HepG2 (cell line): Measurements from ENCODE around the gene NFILZ. TPM values are rescaled to one million over a fixed set of nuclear protein-coding genes. Genes with fewer than 3 reads are reported as not detected.

Experiments used
- FOXK1 ChIP-seq: sonication (generic); formaldehyde crosslinking; IDR thresholded peaks from 2 replicates; pipeline ENCODE4 v1.4.0; 2020; ENCODE audit warnings: low read depth, missing genetic modification reagents, borderline replicate concordance
- GZF1 ChIP-seq: sonication (generic); formaldehyde crosslinking; IDR thresholded peaks from 2 replicates; pipeline ENCODE4 v1.5.1; 2020; ENCODE audit warnings: mild to moderate bottlenecking, missing genetic modification reagents
- HDAC6 ChIP-seq: fragments of 200-600 bp; sonication (generic); IDR thresholded peaks from 2 replicates; pipeline ENCODE4 v1.7.0; 2017; ENCODE audit warnings: mild to moderate bottlenecking, antibody characterized with exemption, low read length, low read depth
- HNF1A ChIP-seq, 2 experiments: sonication (generic) in 1 of 2; formaldehyde crosslinking in 1 of 2; IDR thresholded peaks; 2 replicates each; pipeline versions ENCODE4 v1.4.0 to v1.6.1; 2016 to 2020; ENCODE audit warnings: borderline replicate concordance in 1 of 2, low read depth in 1 of 2, mild to moderate bottlenecking in 1 of 2, missing genetic modification reagents in 1 of 2
- HNF4A ChIP-seq: sonication (generic); formaldehyde crosslinking; IDR thresholded peaks from 2 replicates; pipeline ENCODE4 v1.4.0; 2020; ENCODE audit warnings: missing genetic modification reagents
- HNRNPL ChIP-seq: fragments of 200-400 bp; formaldehyde crosslinking; IDR thresholded peaks from 2 replicates; pipeline ENCODE4 v1.6.1; 2017; ENCODE audit warnings: mild to moderate bottlenecking, low read depth, low read length
- HOXA3 ChIP-seq: sonication (generic); formaldehyde crosslinking; IDR thresholded peaks from 2 replicates; pipeline ENCODE4 v1.5.0; 2020; ENCODE audit warnings: missing genetic modification reagents
- IKZF1 ChIP-seq: fragments of 450-650 bp; IDR thresholded peaks from 2 replicates; pipeline ENCODE4 v1.7.1; 2016
- MYC ChIP-seq: sonication (generic); formaldehyde crosslinking; IDR thresholded peaks from 2 replicates; pipeline ENCODE4 v1.9.0; 2021; ENCODE audit warnings: missing genetic modification reagents, borderline replicate concordance
- NR3C1 ChIP-seq: sonication (generic); formaldehyde crosslinking; IDR thresholded peaks from 2 replicates; pipeline ENCODE4 v1.4.0; 2020; ENCODE audit warnings: missing genetic modification reagents
- PAWR ChIP-seq: sonication (generic); formaldehyde crosslinking; IDR thresholded peaks from 2 replicates; pipeline ENCODE4 v1.4.0; 2020; ENCODE audit warnings: missing genetic modification reagents, mild to moderate bottlenecking, borderline replicate concordance
- PTBP1 ChIP-seq: fragments of 200-400 bp; formaldehyde crosslinking; IDR thresholded peaks from 2 replicates; pipeline ENCODE4 v1.6.1; 2018; ENCODE audit warnings: low read length, low read depth; ENCODE audit not compliant: poor library complexity, severe bottlenecking
- SNRNP70 ChIP-seq: fragments of 200-400 bp; formaldehyde crosslinking; IDR thresholded peaks from 2 replicates; pipeline ENCODE4 v1.6.1; 2017; ENCODE audit warnings: mild to moderate bottlenecking, low read depth, low read length, moderate library complexity
- SP4 ChIP-seq: sonication (generic); formaldehyde crosslinking; IDR thresholded peaks from 2 replicates; pipeline ENCODE4 v1.8.1; 2023; ENCODE audit warnings: mild to moderate bottlenecking, missing genetic modification reagents
- SRF ChIP-seq: IDR thresholded peaks from 2 replicates; pipeline ENCODE4 v1.6.1; 2011; ENCODE audit warnings: mild to moderate bottlenecking, low read depth, low read length, moderate library complexity
- TAF15 ChIP-seq: fragments of 200-400 bp; formaldehyde crosslinking; IDR thresholded peaks from one replicate; pipeline ENCODE4 v1.6.1; 2018; ENCODE audit warnings: mild to moderate bottlenecking, low read depth, low read length; ENCODE audit not compliant: poor library complexity, severe bottlenecking
- THAP11 ChIP-seq: IDR thresholded peaks from 2 replicates; pipeline ENCODE4 v1.6.1; 2016; ENCODE audit warnings: missing biosample characterization, missing genetic modification reagents
- ZFP1 ChIP-seq: IDR thresholded peaks from 2 replicates; pipeline ENCODE4 v1.6.1; 2016
- ZMYM2 ChIP-seq: sonication (generic); formaldehyde crosslinking; IDR thresholded peaks from 2 replicates; pipeline ENCODE4 v1.8.0; 2022; ENCODE audit warnings: mild to moderate bottlenecking, missing genetic modification reagents
- ZNF17 ChIP-seq: sonication (generic); formaldehyde crosslinking; IDR thresholded peaks from 2 replicates; pipeline ENCODE4 v1.5.0; 2020; ENCODE audit warnings: mild to moderate bottlenecking, missing genetic modification reagents
- ZNF207 ChIP-seq: fragments of 450-650 bp; IDR thresholded peaks from 2 replicates; pipeline ENCODE4 v1.6.1; 2016; ENCODE audit warnings: antibody characterized with exemption, borderline replicate concordance
- ZNF431 ChIP-seq: sonication (generic); formaldehyde crosslinking; IDR thresholded peaks from 2 replicates; pipeline ENCODE4 v1.9.0; 2022; ENCODE audit warnings: missing genetic modification reagents, low read depth, mild to moderate bottlenecking, borderline replicate concordance
- ZNF556 ChIP-seq: sonication (generic); formaldehyde crosslinking; IDR thresholded peaks from 2 replicates; pipeline ENCODE4 v1.4.0; 2020; ENCODE audit warnings: mild to moderate bottlenecking, missing genetic modification reagents, borderline replicate concordance
- ZNF790 ChIP-seq: sonication (generic); formaldehyde crosslinking; IDR thresholded peaks from 2 replicates; pipeline ENCODE4 v1.8.0; 2022; ENCODE audit warnings: missing genetic modification reagents, mild to moderate bottlenecking, borderline replicate concordance
- polyA plus RNA-seq, 8 experiments: library from polyadenylated mRNA; depleted of rRNA in 3 of 8; stranded (reverse) in 7 of 8; unstranded in 1 of 8; fragments of >200 nt; fragmentation: Illumina TruSeq in 4 of 8; extraction: Trizol in 4 of 8; gene quantifications; 2 replicates each; pipeline versions ENCODE4 v1.2.1 to v1.2.3, GENCODE V29; 2011 to 2016; ENCODE audit warnings: low read depth in 4 of 8, missing spikeins in 1 of 8, mixed read lengths in 1 of 8; ENCODE audit not compliant: insufficient read depth in 1 of 8
- total RNA-seq, 5 experiments: library from RNA; depleted of rRNA; stranded (reverse); fragments of >200 nt; fragmentation: Illumina TruSeq; extraction: Trizol; gene quantifications; 2 replicates each; pipeline ENCODE4 v1.2.3, GENCODE V29; 2016; ENCODE audit warnings: low read depth in 1 of 5
- TF ChIP-seq, protein P1 (sequence below): sonication (generic); formaldehyde crosslinking; IDR thresholded peaks from 2 replicates; pipeline ENCODE4 v1.5.0; 2020; ENCODE audit warnings: missing genetic modification reagents
- TF ChIP-seq, protein P2 (sequence below): sonication (generic); formaldehyde crosslinking; IDR thresholded peaks from 2 replicates; pipeline ENCODE4 v1.4.0; 2020; ENCODE audit warnings: missing genetic modification reagents

NFILZ gene
- total and polyA plus RNA-seq, 2 of the 13 experiments (the other 11 are each of a cell fraction or from before 2014, with no cell fraction given) = not detected

- TF ChIP-seq, protein P1, sequence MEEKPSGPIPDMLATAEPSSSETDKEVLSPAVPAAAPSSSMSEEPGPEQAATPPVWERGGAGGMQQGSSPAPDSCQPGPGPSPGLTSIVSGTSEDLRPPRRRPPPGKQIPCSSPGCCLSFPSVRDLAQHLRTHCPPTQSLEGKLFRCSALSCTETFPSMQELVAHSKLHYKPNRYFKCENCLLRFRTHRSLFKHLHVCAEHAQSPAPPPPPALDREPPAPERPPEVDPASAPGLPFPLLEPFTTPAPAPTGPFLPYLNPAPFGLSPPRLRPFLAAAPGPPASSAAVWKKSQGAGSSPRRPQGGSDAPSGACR (CRISPR knock-in tag) = no peak
- peak; percentile 36; the same call in 1 of the 2 replicates for TF ChIP-seq HNF4A (CRISPR knock-in tag)
- no peak for TF ChIP-seq HNRNPL
- no peak for TF ChIP-seq FOXK1
- peak; percentile 76 for TF ChIP-seq HOXA3
- no peak for TF ChIP-seq TAF15
- no peak for TF ChIP-seq ZNF556 (CRISPR knock-in tag)
- TF ChIP-seq ZNF431 = no peak
- TF ChIP-seq SP4 (CRISPR knock-in tag) = no peak
- no peak for TF ChIP-seq ZFP1
- TF ChIP-seq IKZF1 = no peak
- TF ChIP-seq GZF1 = no peak
- TF ChIP-seq MYC (CRISPR knock-in tag) = peak; percentile 42; the same call in 1 of the 2 replicates
- no peak; the same call in 1 of the 2 replicates for TF ChIP-seq ZMYM2 (CRISPR knock-in tag)
- no peak for TF ChIP-seq HDAC6
- no peak for TF ChIP-seq SRF
- TF ChIP-seq ZNF790 (CRISPR knock-in tag) = no peak
- TF ChIP-seq SNRNP70 = no peak
- TF ChIP-seq HNF1A (IDR thresholded peaks at IDR 0.05; ENCODE audit: low read depth) = no peak; the same call in 1 of the 2 replicates
- TF ChIP-seq HNF1A (CRISPR knock-in tag; IDR thresholded peaks at IDR 0.05; ENCODE audit: borderline replicate concordance) = no peak
- no peak for TF ChIP-seq PAWR (CRISPR knock-in tag)
- no peak for TF ChIP-seq PTBP1
- no peak for TF ChIP-seq ZNF17
- no peak for TF ChIP-seq ZNF207
- TF ChIP-seq, protein P2, sequence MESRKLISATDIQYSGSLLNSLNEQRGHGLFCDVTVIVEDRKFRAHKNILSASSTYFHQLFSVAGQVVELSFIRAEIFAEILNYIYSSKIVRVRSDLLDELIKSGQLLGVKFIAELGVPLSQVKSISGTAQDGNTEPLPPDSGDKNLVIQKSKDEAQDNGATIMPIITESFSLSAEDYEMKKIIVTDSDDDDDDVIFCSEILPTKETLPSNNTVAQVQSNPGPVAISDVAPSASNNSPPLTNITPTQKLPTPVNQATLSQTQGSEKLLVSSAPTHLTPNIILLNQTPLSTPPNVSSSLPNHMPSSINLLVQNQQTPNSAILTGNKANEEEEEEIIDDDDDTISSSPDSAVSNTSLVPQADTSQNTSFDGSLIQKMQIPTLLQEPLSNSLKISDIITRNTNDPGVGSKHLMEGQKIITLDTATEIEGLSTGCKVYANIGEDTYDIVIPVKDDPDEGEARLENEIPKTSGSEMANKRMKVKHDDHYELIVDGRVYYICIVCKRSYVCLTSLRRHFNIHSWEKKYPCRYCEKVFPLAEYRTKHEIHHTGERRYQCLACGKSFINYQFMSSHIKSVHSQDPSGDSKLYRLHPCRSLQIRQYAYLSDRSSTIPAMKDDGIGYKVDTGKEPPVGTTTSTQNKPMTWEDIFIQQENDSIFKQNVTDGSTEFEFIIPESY (CRISPR knock-in tag) = peak; percentile 72
- no peak for TF ChIP-seq NR3C1
- TF ChIP-seq THAP11 (CRISPR knock-in tag) = peak; percentile 48
These were observed 7.7 kb downstream of the NFILZ start (continued) for GRCh38 chr19:8638078-8638619.
